Measurements from ENCODE around the gene ANK3. TPM values are rescaled to one million over a fixed set of nuclear protein-coding genes. Genes with fewer than 3 reads are reported as not detected.

ANK3 gene
- total RNA-seq, 1 experiment from 2014 or later, result 15.3 TPM

DNA sequence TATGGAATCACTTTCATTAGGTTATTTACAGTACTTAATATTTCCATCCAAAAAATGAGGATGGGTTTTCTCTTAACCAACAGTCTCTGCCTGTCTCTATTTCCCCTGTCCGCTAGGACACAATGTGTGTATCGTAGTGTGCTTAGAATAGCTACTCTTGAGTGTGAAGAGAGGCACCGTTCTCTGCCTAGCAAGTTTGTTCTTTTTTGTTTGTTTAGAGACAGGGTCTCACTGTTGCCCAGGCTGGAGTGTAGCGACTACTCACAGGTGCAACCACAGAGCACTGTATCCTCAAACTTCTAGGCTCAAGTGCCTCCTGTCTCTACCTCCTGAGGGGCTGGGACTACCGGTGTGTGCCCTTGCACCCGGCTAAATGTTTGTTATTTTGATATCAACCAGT, 121.9 kb downstream of the ANK3 start:
- Histone ChIP-seq H3K79me2 (ENCODE audit: insufficient read depth, low read length) (no peaks in the 10 kb centered on the region), H4K20me1 (ENCODE audit: insufficient read depth) (no peaks in the 10 kb centered on the region), H3K36me3 (ENCODE audit: control insufficient read depth in 1 of 2, insufficient read depth in 2 of 2, low read length in 2 of 2) (no peaks in the 10 kb centered on the region), H3K9ac (ENCODE audit: low read length) (no peak overlapping the region), H3K27me3 (ENCODE audit: insufficient read depth, low read length) (no peaks in the 10 kb centered on the region), H2AFZ (ENCODE audit: low read depth, low read length, poor library complexity, severe bottlenecking) (no peak overlapping the region), H3K4me1 (ENCODE audit: control insufficient read depth in 1 of 2, insufficient read depth in 2 of 2, low read length in 2 of 2) (no peaks in the 10 kb centered on the region), H3K4me2 (ENCODE audit: low read length) (no peak overlapping the region), H3K9me3 (ENCODE audit: control insufficient read depth in 1 of 2, insufficient read depth in 1 of 2, low read depth in 1 of 2, low read length in 2 of 2) (no peaks in the 10 kb centered on the region), H3K27ac (ENCODE audit: low read depth, low read length) (no peak overlapping the region), H3K4me3 (replicated peaks in 1 of 2; ENCODE audit: low read depth in 1 of 2, low read length in 2 of 2) (no peak overlapping the region), H3K9me2 (ENCODE audit: insufficient read depth) (no peaks in the 10 kb centered on the region)
- ATAC-seq (no peak), DNase-seq (ENCODE audit: low read depth, low spot score) (no peak)
- intact Hi-C loops (cut with micrococcal nuclease), result no loop called here
- ChIA-PET RAD21 (ENCODE audit: low non-redundant PET in 1 of 2, low total read pairs in 2 of 2, uncharacterized antibody in 2 of 2, unreplicated experiment in 2 of 2) (no interaction called here), CTCF (no interaction called here), POLR2A (no interaction called here)
- TF ChIP-seq ZNF274 (IDR thresholded peaks at IDR 0.05; ENCODE audit: low read depth, low read length), result no peak
- no TSS peak for BruUV-seq (replicated peaks)

DNA sequence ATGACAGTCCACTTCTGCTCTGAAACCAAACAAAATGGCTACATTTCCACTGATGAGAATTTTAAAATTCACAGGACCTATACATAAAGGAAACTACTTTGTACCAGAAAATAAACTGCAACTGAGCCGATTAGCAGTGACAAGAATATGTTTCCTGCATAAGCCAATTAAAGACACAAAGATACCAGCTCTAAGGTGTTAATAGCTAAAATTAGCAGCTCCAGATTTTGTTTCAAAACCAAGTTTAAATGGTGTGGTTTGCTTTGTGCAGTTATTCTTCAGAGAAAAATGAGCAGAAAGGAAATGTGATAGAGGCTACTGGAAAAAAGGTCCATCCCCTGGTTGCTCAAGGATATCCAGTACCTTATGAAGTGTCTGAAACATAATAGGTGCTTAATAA, 123.2 kb downstream of the ANK3 start:
- Histone ChIP-seq H2AFZ (ENCODE audit: low read depth, low read length, poor library complexity, severe bottlenecking) (no peak overlapping the region), H3K4me2 (ENCODE audit: low read length) (no peak overlapping the region), H3K4me3 (replicated peaks in 1 of 2; ENCODE audit: low read depth in 1 of 2, low read length in 2 of 2) (no peak overlapping the region), H3K27me3 (ENCODE audit: insufficient read depth, low read length) (no peaks in the 10 kb centered on the region), H3K9me2 (ENCODE audit: insufficient read depth) (no peaks in the 10 kb centered on the region), H3K79me2 (ENCODE audit: insufficient read depth, low read length) (no peaks in the 10 kb centered on the region), H3K4me1 (ENCODE audit: control insufficient read depth in 1 of 2, insufficient read depth in 2 of 2, low read length in 2 of 2) (no peaks in the 10 kb centered on the region), H4K20me1 (ENCODE audit: insufficient read depth) (no peaks in the 10 kb centered on the region), H3K9ac (ENCODE audit: low read length) (no peak overlapping the region), H3K36me3 (ENCODE audit: control insufficient read depth in 1 of 2, insufficient read depth in 2 of 2, low read length in 2 of 2) (no peaks in the 10 kb centered on the region), H3K9me3 (ENCODE audit: control insufficient read depth in 1 of 2, insufficient read depth in 1 of 2, low read depth in 1 of 2, low read length in 2 of 2) (no peaks in the 10 kb centered on the region), H3K27ac (ENCODE audit: low read depth, low read length) (no peak overlapping the region)
- intact Hi-C loops (cut with micrococcal nuclease), result no loop called here
- ChIA-PET POLR2A (no interaction called here), CTCF (no interaction called here), RAD21 (ENCODE audit: low non-redundant PET in 1 of 2, low total read pairs in 2 of 2, uncharacterized antibody in 2 of 2, unreplicated experiment in 2 of 2) (no interaction called here)
- ATAC-seq (no peak), DNase-seq (ENCODE audit: low read depth, low spot score) (no peak)
- no TSS peak for BruUV-seq (replicated peaks)
- no peak for TF ChIP-seq FOSL1 (IDR thresholded peaks at IDR 0.05; ENCODE audit: low read depth)
- no peak for TF ChIP-seq ZFX (IDR thresholded peaks at IDR 0.05)
- TF ChIP-seq POLR2A (IDR thresholded peaks at IDR 0.05; ENCODE audit: borderline replicate concordance, extremely low read depth, insufficient read depth, insufficient read length), result no peak
- TF ChIP-seq ELF1 (IDR thresholded peaks at IDR 0.05; ENCODE audit: borderline replicate concordance, low read depth), result no peak
- TF ChIP-seq YY1 (IDR thresholded peaks at IDR 0.05; ENCODE audit: extremely low read depth, insufficient replicate concordance, low read depth, low read length), result no peak
- no peak for TF ChIP-seq RAD21 (IDR thresholded peaks at IDR 0.05; ENCODE audit: low read depth)
- no peak for TF ChIP-seq SIN3A (IDR thresholded peaks at IDR 0.05; ENCODE audit: low read depth)
- TF ChIP-seq POLR2AphosphoS5 (IDR thresholded peaks at IDR 0.05; ENCODE audit: low read depth, low read length), result no peak
- no peak for TF ChIP-seq ZNF274 (IDR thresholded peaks at IDR 0.05; ENCODE audit: low read depth, low read length)
- TF ChIP-seq CBX3 (IDR thresholded peaks at IDR 0.05; ENCODE audit: low read depth), result no peak
- no peak for TF ChIP-seq SP1 (IDR thresholded peaks at IDR 0.05; ENCODE audit: low read depth)
- TF ChIP-seq TCF7L2 (IDR thresholded peaks at IDR 0.05; ENCODE audit: borderline replicate concordance, extremely low read depth, insufficient read depth, insufficient read length), result no peak
- TF ChIP-seq SRF (IDR thresholded peaks at IDR 0.05; ENCODE audit: low read depth), result no peak
- no peak for TF ChIP-seq MAX (IDR thresholded peaks at IDR 0.05)
- TF ChIP-seq EGR1 (IDR thresholded peaks at IDR 0.05; ENCODE audit: low read depth), result no peak
- TF ChIP-seq EZH2 (IDR thresholded peaks at IDR 0.05), result no peak
- TF ChIP-seq REST (IDR thresholded peaks at IDR 0.05; ENCODE audit: low read depth), result no peak
- no peak for TF ChIP-seq EZH2phosphoT487 (IDR thresholded peaks at IDR 0.05; ENCODE audit: borderline replicate concordance)
